Smooth muscle cell (in vitro differentiated cells): ENCODE measurements around the gene CDK12. TPM values are rescaled to one million over a fixed set of nuclear protein-coding genes. Genes with fewer than 3 reads are reported as not detected.
A peak's percentile ranks its signal among the peaks of the same experiment; 100 is the strongest.

Source experiments
- DNase-seq: peaks from one replicate; lab custom pipeline; 2025; ENCODE audit not compliant: unreplicated experiment; lab: John Stamatoyannopoulos, UW
- H2AFZ ChIP-seq: fragments of 200-600 bp; sonication (generic); 2 replicates; pipeline ENCODE4 v1.6.0; 2016; ENCODE audit warnings: antibody characterized with exemption, low read depth, mild to moderate bottlenecking
- H3F3A ChIP-seq: fragments of 200-600 bp; sonication (generic); 2 replicates; pipeline ENCODE4 v1.6.0; 2017; ENCODE audit warnings: antibody characterized with exemption, low read depth
- H3K27ac ChIP-seq: fragments of 200-600 bp; sonication (generic); 2 replicates; pipeline ENCODE4 v1.5.1; 2016; ENCODE audit warnings: low read depth, mild to moderate bottlenecking
- H3K27me3 ChIP-seq: fragments of 200-600 bp; sonication (generic); 2 replicates; pipeline ENCODE4 v1.6.1; 2016; ENCODE audit warnings: low read depth, mild to moderate bottlenecking
- H3K36me3 ChIP-seq: fragments of 200-600 bp; sonication (generic); 2 replicates; pipeline ENCODE4 v1.5.1; 2016; ENCODE audit warnings: low read depth
- H3K4me1 ChIP-seq: fragments of 200-600 bp; sonication (generic); 2 replicates; pipeline ENCODE4 v1.5.1; 2016; ENCODE audit warnings: low read depth
- H3K4me2 ChIP-seq: fragments of 200-600 bp; sonication (generic); 2 replicates; pipeline ENCODE4 v1.6.0; 2016; ENCODE audit warnings: mild to moderate bottlenecking
- H3K4me3 ChIP-seq: fragments of 200-600 bp; sonication (generic); 2 replicates; pipeline ENCODE4 v1.5.1; 2016; ENCODE audit warnings: mild to moderate bottlenecking
- H3K79me2 ChIP-seq: fragments of 200-600 bp; sonication (generic); 2 replicates; pipeline ENCODE4 v1.6.0; 2016; ENCODE audit warnings: low read depth, mild to moderate bottlenecking
- H3K9ac ChIP-seq: fragments of 200-600 bp; sonication (generic); 2 replicates; pipeline ENCODE4 v1.6.0; 2016; ENCODE audit warnings: low read depth
- H3K9me3 ChIP-seq: fragments of 200-600 bp; sonication (generic); replicated peaks from 2 replicates; pipeline ENCODE4 v1.5.1; 2016; ENCODE audit warnings: low read depth
- H4K20me1 ChIP-seq: fragments of 200-600 bp; sonication (generic); 2 replicates; pipeline ENCODE4 v1.6.0; 2016; ENCODE audit warnings: low read depth
- CTCF ChIP-seq: fragments of 200-600 bp; sonication (generic); IDR thresholded peaks from 2 replicates; pipeline ENCODE4 v1.5.1; 2017; ENCODE audit warnings: borderline replicate concordance, mild to moderate bottlenecking, antibody characterized with exemption; ENCODE audit not compliant: insufficient read depth, poor library complexity, severe bottlenecking
- WGBS: methylation state at CpG from one replicate; pipeline ENCODE4 v1.1.7; 2016; ENCODE audit warnings: low lambda C conversion rate; 5-methylcytosine and 5-hydroxymethylcytosine counted together
- polyA plus RNA-seq: library from polyadenylated mRNA; unstranded; fragments of >200 nt; fragmentation: Nextera tagmentation; extraction: Ambion mirVana; gene quantifications from 2 replicates; pipeline ENCODE4 v1.2.1, GENCODE V29; 2016
- total RNA-seq: library from RNA; depleted of rRNA; stranded (reverse); fragments of >200 nt; gene quantifications from 2 replicates; pipeline ENCODE4 v1.2.3, GENCODE V29; 2014

Gene CDK12
- total and polyA plus RNA-seq, 2 experiments from 2014 or later, result 5.8 to 37.7 TPM

- H3K36me3 ChIP-seq, result peaks cover 46% of the 10 kb centered on the region
- no peak for DNase-seq
- no peak overlapping the region for H3K4me2 ChIP-seq
- H3K4me1 ChIP-seq, result no peaks in the 10 kb centered on the region
- 88% methylated on average over 7 of the region's 7 CpGs for WGBS
- TF ChIP-seq CTCF, result no peak
- H4K20me1 ChIP-seq, result peaks cover 4% of the 10 kb centered on the region
- no peak overlapping the region for H2AFZ ChIP-seq
- no peak overlapping the region for H3K9ac ChIP-seq
- no peaks in the 10 kb centered on the region for H3K79me2 ChIP-seq
- no peaks in the 10 kb centered on the region for H3K9me3 ChIP-seq
- H3F3A ChIP-seq, result no peaks in the 10 kb centered on the region
- H3K27ac ChIP-seq, result no peak overlapping the region
- H3K4me3 ChIP-seq, result no peak overlapping the region
- H3K27me3 ChIP-seq, result no peaks in the 10 kb centered on the region
Observed at GRCh38 chr17:39517224-39517623, 55.9 kb downstream of the CDK12 start.

- Histone ChIP-seq H3K9me3 (no peaks in the 10 kb centered on the region), H4K20me1 (peaks cover 25% of the 10 kb centered on the region), H3K4me3 (no peak overlapping the region), H3K27ac (no peak overlapping the region), H2AFZ (no peak overlapping the region), H3K36me3 (peaks cover 49% of the 10 kb centered on the region), H3K4me1 (no peaks in the 10 kb centered on the region), H3K9ac (no peak overlapping the region), H3K79me2 (no peaks in the 10 kb centered on the region), H3F3A (no peaks in the 10 kb centered on the region), H3K4me2 (no peak overlapping the region), H3K27me3 (no peaks in the 10 kb centered on the region)
- no peak for DNase-seq
- no peak for TF ChIP-seq CTCF
- 97% methylated on average over 6 of the region's 6 CpGs for WGBS
Observed at GRCh38 chr17:39525801-39526506, 64.7 kb downstream of the CDK12 start.

GRCh38 chr17:39527220-39527813, 66.0 kb downstream of the CDK12 start:
- Histone ChIP-seq H3K27ac (no peak overlapping the region), H3K4me3 (no peak overlapping the region), H3K36me3 (peaks cover 45% of the 10 kb centered on the region), H3K27me3 (no peaks in the 10 kb centered on the region), H4K20me1 (peaks cover 29% of the 10 kb centered on the region), H3K4me1 (no peaks in the 10 kb centered on the region), H3K9me3 (no peaks in the 10 kb centered on the region), H3K4me2 (no peak overlapping the region), H3K79me2 (no peaks in the 10 kb centered on the region), H3F3A (no peaks in the 10 kb centered on the region), H2AFZ (no peak overlapping the region), H3K9ac (no peak overlapping the region)
- WGBS, result 92% methylated on average over 7 of the region's 7 CpGs
- TF ChIP-seq CTCF, result peak; percentile 22
- no peak for DNase-seq
